ENCODE data around the gene ZNF428. TPM values are rescaled to one million over a fixed set of nuclear protein-coding genes. Genes with fewer than 3 reads are reported as not detected.

Gene ZNF428
- total RNA-seq, 2 experiments from 2014 or later: 28.5 to 98.1 TPM

DNA sequence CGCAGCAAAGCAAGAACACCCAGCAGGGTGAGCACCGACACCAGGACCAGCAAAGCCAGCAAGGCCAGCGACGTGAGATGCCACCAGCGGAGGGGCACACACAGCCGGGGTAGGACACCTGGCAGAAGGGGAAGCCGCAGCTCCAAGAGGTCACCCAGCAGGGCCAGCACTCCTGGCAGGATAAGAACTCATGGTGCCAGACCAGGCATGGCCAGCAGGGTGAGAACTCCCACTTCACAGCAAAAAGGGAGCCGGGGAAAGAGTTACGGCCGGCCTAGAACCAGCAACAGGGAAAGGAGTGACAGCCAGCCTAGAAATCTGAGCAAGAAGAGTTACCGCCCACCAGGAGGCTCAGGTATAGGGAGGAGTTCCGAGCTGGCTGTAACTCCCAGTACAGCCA, 7.1 kb downstream of the ZNF428 start:
- no peaks in the 10 kb centered on the region for H4K20me1 ChIP-seq (ENCODE audit: insufficient read depth, low read length)
- no peaks in the 10 kb centered on the region for H3K9me3 ChIP-seq (ENCODE audit: low read length)
- TF ChIP-seq, protein P1, sequence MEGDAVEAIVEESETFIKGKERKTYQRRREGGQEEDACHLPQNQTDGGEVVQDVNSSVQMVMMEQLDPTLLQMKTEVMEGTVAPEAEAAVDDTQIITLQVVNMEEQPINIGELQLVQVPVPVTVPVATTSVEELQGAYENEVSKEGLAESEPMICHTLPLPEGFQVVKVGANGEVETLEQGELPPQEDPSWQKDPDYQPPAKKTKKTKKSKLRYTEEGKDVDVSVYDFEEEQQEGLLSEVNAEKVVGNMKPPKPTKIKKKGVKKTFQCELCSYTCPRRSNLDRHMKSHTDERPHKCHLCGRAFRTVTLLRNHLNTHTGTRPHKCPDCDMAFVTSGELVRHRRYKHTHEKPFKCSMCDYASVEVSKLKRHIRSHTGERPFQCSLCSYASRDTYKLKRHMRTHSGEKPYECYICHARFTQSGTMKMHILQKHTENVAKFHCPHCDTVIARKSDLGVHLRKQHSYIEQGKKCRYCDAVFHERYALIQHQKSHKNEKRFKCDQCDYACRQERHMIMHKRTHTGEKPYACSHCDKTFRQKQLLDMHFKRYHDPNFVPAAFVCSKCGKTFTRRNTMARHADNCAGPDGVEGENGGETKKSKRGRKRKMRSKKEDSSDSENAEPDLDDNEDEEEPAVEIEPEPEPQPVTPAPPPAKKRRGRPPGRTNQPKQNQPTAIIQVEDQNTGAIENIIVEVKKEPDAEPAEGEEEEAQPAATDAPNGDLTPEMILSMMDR (conservative IDR thresholded peaks at IDR 0.05; ENCODE audit: low read length): no peak
- TF ChIP-seq EZH2phosphoT487 (IDR thresholded peaks at IDR 0.05; ENCODE audit: borderline replicate concordance, low read depth, low read length): no peak
- H3K27ac ChIP-seq (ENCODE audit: low read depth, low read length, poor library complexity, severe bottlenecking): no peak overlapping the region
- no peaks in the 10 kb centered on the region for H3K4me1 ChIP-seq (ENCODE audit: insufficient read depth, low read length, poor library complexity, severe bottlenecking)
- no peak overlapping the region for H2AFZ ChIP-seq (ENCODE audit: low read length)
- no TSS peak for BruUV-seq (replicated peaks)
- H3K79me2 ChIP-seq (ENCODE audit: insufficient read depth, low read depth, low read length): peaks cover 20% of the 10 kb centered on the region
- DNase-seq (ENCODE audit: low spot score): no peak
- H3K9me2 ChIP-seq (ENCODE audit: insufficient read depth, low read length): no peaks in the 10 kb centered on the region
- ChIA-PET POLR2A (no interaction called here), CTCF (ENCODE audit: unreplicated experiment) (no interaction called here)
- H3K36me3 ChIP-seq (ENCODE audit: insufficient read depth, low read length): peaks cover 51% of the 10 kb centered on the region
- intact Hi-C loops (cut with micrococcal nuclease; ENCODE audit: unreplicated experiment): no loop called here
- no peak overlapping the region for H3K4me2 ChIP-seq (ENCODE audit: low read length)
- H3K4me3 ChIP-seq (ENCODE audit: low read depth, low read length, poor library complexity, severe bottlenecking): no peak overlapping the region

DNA sequence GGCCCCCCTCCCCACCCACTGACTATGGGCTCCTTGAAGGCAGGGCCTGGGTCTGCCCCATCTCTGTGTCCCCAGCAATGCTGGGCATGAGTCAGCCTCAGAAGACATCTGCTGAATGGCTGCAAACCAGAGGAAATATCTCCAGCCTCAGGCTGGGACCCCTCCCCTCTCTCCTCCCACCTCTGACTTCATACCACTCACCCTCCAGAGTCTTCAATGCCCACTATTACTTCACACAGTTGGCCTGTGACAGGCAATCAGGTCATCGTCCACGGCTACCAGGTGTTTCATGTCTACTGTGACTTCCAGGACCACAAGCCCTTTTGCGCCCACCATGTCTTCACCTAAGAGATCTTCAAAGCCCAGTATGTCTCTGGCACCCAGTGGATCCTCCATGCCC, 7.6 kb downstream of the ZNF428 start, which contains the start of gene SRRM5:
Gene SRRM5 (plus strand): TSS at position 301 of the 400 bp plus-strand sequence. CDS start 34 bp downstream, at position 335.
- no TSS peak for BruUV-seq (replicated peaks)
- CTCF ChIA-PET (ENCODE audit: unreplicated experiment): no interaction called here
- no peaks in the 10 kb centered on the region for H3K9me2 ChIP-seq (ENCODE audit: insufficient read depth, low read length)
- H4K20me1 ChIP-seq (ENCODE audit: insufficient read depth, low read length): no peaks in the 10 kb centered on the region
- H3K4me2 ChIP-seq (ENCODE audit: low read length): no peak within 1 kb of the TSS
- H3K4me1 ChIP-seq (ENCODE audit: insufficient read depth, low read length, poor library complexity, severe bottlenecking): no peaks in the 10 kb centered on the region
- H3K79me2 ChIP-seq (ENCODE audit: insufficient read depth, low read depth, low read length): peaks cover 14% of the 10 kb centered on the region
- H2AFZ ChIP-seq (ENCODE audit: low read length): no peak within 1 kb of the TSS
- intact Hi-C loops (cut with micrococcal nuclease; ENCODE audit: unreplicated experiment): no loop called here
- H3K9me3 ChIP-seq (ENCODE audit: low read length): no peaks in the 10 kb centered on the region
- TF ChIP-seq, protein P1 (conservative IDR thresholded peaks at IDR 0.05; ENCODE audit: low read length): no peak
- no peak for TF ChIP-seq EZH2phosphoT487 (IDR thresholded peaks at IDR 0.05; ENCODE audit: borderline replicate concordance, low read depth, low read length)
- POLR2A ChIA-PET: no interaction called here
- H3K36me3 ChIP-seq (ENCODE audit: insufficient read depth, low read length): peaks cover 56% of the 10 kb centered on the region
- no peak within 1 kb of the TSS for H3K27ac ChIP-seq (ENCODE audit: low read depth, low read length, poor library complexity, severe bottlenecking)
- H3K4me3 ChIP-seq (ENCODE audit: low read depth, low read length, poor library complexity, severe bottlenecking): no peak within 1 kb of the TSS
- DNase-seq (ENCODE audit: low spot score): no peak

DNA sequence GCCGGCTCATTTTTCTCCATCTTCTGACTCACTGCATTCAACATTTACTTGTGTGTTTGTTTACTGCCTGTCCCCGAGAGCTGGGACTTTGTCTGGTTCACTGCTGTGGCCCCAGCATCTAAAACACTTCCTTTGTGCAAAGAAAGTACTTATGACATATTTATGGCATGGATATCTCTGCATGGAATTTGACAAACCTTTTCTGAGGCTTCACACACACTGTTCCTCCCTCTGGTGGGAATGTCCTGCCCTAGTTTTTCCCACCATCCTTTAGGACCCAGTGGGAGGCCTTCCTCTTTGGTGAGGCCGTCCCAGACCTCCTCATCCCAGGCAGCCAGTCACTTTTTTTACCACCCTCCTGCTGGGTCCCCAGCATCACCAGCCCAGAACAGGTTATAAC, 8.9 kb downstream of the ZNF428 start:
- Histone ChIP-seq H3K4me1 (ENCODE audit: insufficient read depth, low read length, poor library complexity, severe bottlenecking) (no peaks in the 10 kb centered on the region), H4K20me1 (ENCODE audit: insufficient read depth, low read length) (no peaks in the 10 kb centered on the region), H3K36me3 (ENCODE audit: insufficient read depth, low read length) (peaks cover 64% of the 10 kb centered on the region), H3K9me2 (ENCODE audit: insufficient read depth, low read length) (no peaks in the 10 kb centered on the region), H2AFZ (ENCODE audit: low read length) (no peak overlapping the region), H3K79me2 (ENCODE audit: insufficient read depth, low read depth, low read length) (peaks cover 2% of the 10 kb centered on the region; the same call in 1 of the 2 replicates), H3K9me3 (ENCODE audit: low read length) (no peaks in the 10 kb centered on the region), H3K27ac (ENCODE audit: low read depth, low read length, poor library complexity, severe bottlenecking) (no peak overlapping the region), H3K4me3 (ENCODE audit: low read depth, low read length, poor library complexity, severe bottlenecking) (no peak overlapping the region), H3K4me2 (ENCODE audit: low read length) (no peak overlapping the region)
- BruUV-seq (replicated peaks): no TSS peak
- CTCF ChIA-PET (ENCODE audit: unreplicated experiment): no interaction called here
- no peak for DNase-seq (ENCODE audit: low spot score)
- POLR2A ChIA-PET: no interaction called here
- TF ChIP-seq, protein P1 (conservative IDR thresholded peaks at IDR 0.05; ENCODE audit: low read length): no peak
- TF ChIP-seq EZH2phosphoT487 (IDR thresholded peaks at IDR 0.05; ENCODE audit: borderline replicate concordance, low read depth, low read length): no peak
- intact Hi-C loops (cut with micrococcal nuclease; ENCODE audit: unreplicated experiment): no loop called here
